ENCODE measurements around the gene CHD6.

DNA sequence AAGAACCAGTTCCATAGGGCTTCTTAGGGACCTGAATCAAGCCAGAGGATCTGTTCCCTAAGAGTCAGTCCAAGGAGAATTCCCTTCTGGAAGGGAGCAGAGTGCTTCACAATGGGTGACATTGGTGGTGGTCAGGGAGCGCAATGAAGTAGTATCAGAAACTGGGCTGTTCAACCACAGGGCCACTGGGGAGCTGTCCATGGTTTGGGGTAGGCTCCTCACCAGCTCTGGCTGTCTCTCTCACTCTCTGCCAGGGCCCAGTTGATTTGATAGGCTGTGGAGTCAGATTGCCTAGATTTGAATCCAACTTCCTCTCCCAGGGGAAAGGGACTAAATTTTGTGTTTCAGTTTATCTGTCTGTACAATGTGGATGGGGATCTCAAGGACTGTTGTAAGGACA, 36.7 kb upstream of the CHD6 start:
- TF ChIP-seq, protein P1, sequence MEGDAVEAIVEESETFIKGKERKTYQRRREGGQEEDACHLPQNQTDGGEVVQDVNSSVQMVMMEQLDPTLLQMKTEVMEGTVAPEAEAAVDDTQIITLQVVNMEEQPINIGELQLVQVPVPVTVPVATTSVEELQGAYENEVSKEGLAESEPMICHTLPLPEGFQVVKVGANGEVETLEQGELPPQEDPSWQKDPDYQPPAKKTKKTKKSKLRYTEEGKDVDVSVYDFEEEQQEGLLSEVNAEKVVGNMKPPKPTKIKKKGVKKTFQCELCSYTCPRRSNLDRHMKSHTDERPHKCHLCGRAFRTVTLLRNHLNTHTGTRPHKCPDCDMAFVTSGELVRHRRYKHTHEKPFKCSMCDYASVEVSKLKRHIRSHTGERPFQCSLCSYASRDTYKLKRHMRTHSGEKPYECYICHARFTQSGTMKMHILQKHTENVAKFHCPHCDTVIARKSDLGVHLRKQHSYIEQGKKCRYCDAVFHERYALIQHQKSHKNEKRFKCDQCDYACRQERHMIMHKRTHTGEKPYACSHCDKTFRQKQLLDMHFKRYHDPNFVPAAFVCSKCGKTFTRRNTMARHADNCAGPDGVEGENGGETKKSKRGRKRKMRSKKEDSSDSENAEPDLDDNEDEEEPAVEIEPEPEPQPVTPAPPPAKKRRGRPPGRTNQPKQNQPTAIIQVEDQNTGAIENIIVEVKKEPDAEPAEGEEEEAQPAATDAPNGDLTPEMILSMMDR (IDR thresholded peaks at IDR 0.05; ENCODE audit: low read depth, low read length, missing input control), result no peak
- no peak for TF ChIP-seq RAD21 (IDR thresholded peaks at IDR 0.05)

Data from liver (tissue), 3 donors.